Measurements from ENCODE around the gene FLT3. TPM values are rescaled to one million over a fixed set of nuclear protein-coding genes. Genes with fewer than 3 reads are reported as not detected.
"Not testable (repeated sequence)": the region's sequence is repeated elsewhere in the genome, so short reads cannot be mapped to it uniquely, and the experiment has no call there.

The FLT3 gene
- total RNA-seq, 4 donors from 2014 or later: 0.55 to 0.95 TPM; not detected in 2

DNA sequence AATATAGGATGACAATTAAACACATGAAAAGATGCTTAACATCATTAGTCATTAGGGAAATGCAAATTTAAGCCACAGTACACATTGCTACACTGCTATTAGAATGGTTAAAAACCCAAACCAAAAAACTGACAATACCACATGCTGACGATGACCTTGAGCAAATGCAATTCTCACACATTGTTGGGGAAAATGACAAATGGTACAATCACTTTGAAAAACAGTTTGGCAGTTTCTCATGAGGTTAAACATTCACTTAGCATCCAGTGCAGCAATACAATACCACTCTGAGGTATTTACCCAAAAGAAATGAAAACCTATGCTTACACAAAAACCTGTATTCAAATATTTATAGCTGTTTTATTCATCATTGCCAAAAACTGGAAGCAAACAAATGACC, 11.3 kb downstream of the FLT3 start:
- in situ Hi-C loops (cut with MboI; ENCODE audit: low pct_ligation_motif_present in 1 of 4, low pct_unique_long_range_greater_than_20kb in 1 of 4, low sequenced_read_pairs in 3 of 4): no loop called here
- H3K4me1 ChIP-seq: no peaks in the 10 kb centered on the region
- no peaks in the 10 kb centered on the region for H3K9me3 ChIP-seq
- intact Hi-C loops (cut with DNase I; ENCODE audit: low total_unique reads): no loop called here
- no peak for TF ChIP-seq EP300 (IDR thresholded peaks at IDR 0.05; ENCODE audit: low read depth)
- TF ChIP-seq, protein P1, sequence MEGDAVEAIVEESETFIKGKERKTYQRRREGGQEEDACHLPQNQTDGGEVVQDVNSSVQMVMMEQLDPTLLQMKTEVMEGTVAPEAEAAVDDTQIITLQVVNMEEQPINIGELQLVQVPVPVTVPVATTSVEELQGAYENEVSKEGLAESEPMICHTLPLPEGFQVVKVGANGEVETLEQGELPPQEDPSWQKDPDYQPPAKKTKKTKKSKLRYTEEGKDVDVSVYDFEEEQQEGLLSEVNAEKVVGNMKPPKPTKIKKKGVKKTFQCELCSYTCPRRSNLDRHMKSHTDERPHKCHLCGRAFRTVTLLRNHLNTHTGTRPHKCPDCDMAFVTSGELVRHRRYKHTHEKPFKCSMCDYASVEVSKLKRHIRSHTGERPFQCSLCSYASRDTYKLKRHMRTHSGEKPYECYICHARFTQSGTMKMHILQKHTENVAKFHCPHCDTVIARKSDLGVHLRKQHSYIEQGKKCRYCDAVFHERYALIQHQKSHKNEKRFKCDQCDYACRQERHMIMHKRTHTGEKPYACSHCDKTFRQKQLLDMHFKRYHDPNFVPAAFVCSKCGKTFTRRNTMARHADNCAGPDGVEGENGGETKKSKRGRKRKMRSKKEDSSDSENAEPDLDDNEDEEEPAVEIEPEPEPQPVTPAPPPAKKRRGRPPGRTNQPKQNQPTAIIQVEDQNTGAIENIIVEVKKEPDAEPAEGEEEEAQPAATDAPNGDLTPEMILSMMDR (IDR thresholded peaks at IDR 0.05): no peak
- no peak for TF ChIP-seq POLR2A (IDR thresholded peaks at IDR 0.05)
- no peak for TF ChIP-seq POLR2AphosphoS5 (IDR thresholded peaks at IDR 0.05)
- no peak overlapping the region for H3K4me3 ChIP-seq
- no peaks in the 10 kb centered on the region for H3K36me3 ChIP-seq
- DNase-seq: no peak
- no peak overlapping the region for H3K27ac ChIP-seq
- H3K27me3 ChIP-seq: peaks cover 15% of the 10 kb centered on the region
- WGBS, 2 donors (ENCODE audit: low coverage in 1 of 2): 23 to 50% methylated on average over 1 of the region's 1 CpG

DNA sequence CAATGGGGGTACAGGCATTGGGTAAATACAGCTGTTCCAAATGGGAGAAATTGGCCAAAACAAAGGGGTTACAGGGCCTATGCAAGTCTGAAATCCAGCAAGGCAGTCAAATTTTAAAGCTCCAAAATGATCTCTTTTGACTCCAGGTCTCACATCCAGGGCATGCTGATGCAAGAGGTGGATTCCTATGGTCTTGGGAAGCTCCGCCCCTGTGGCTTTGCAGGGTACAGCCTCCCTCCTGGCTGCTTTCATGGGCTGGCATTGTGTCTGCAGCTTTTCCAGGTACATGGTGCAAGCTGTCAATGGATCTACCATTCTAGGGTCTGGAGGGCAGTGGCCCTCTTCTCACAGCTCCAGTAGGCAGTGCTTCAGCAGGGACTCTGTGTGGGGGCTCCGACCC, 22.6 kb downstream of the FLT3 start:
- DNase-seq; H3K9me3 ChIP-seq; H3K36me3 ChIP-seq; intact Hi-C loops (cut with DNase I; ENCODE audit: low total_unique reads); H3K27ac ChIP-seq; H3K27me3 ChIP-seq; in situ Hi-C loops (cut with MboI; ENCODE audit: low pct_ligation_motif_present in 1 of 4, low pct_unique_long_range_greater_than_20kb in 1 of 4, low sequenced_read_pairs in 3 of 4); H3K4me3 ChIP-seq; H3K4me1 ChIP-seq: not testable (repeated sequence)
- WGBS, 2 donors (ENCODE audit: low coverage in 1 of 2): 92% methylated on average over 2 of the region's 2 CpGs; no CpG with 5 or more reads in 1 of the 2 donors

DNA sequence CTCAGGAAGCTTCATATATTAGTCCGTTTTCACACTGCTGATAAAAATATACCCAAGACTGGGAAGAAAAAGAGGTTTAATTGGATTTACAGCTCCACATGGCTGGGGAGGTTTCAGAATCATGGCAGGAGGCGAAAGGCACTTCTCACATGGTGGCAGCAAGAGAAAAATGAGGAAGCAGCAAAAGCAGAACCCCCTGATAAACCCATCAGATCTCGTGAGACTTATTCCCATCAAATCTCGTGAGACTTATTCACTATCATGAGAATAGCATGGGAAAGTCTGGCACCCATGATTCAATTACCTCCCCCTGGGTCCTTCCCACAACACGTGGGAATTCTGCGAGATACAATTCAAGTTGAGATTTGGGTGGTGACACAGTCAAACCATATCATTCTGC, 23.1 kb downstream of the FLT3 start:
- TF ChIP-seq, protein P1 (IDR thresholded peaks at IDR 0.05): no peak
- no peak for TF ChIP-seq EP300 (IDR thresholded peaks at IDR 0.05; ENCODE audit: low read depth)
- TF ChIP-seq POLR2A (IDR thresholded peaks at IDR 0.05): no peak
- no peak for TF ChIP-seq POLR2AphosphoS5 (IDR thresholded peaks at IDR 0.05)
- H3K4me1 ChIP-seq: no peaks in the 10 kb centered on the region
- no peaks in the 10 kb centered on the region for H3K9me3 ChIP-seq
- no peak for DNase-seq
- no peak overlapping the region for H3K27ac ChIP-seq
- no peak overlapping the region for H3K4me3 ChIP-seq
- no peaks in the 10 kb centered on the region for H3K27me3 ChIP-seq
- intact Hi-C loops (cut with DNase I; ENCODE audit: low total_unique reads): no loop called here
- H3K36me3 ChIP-seq: no peaks in the 10 kb centered on the region
- in situ Hi-C loops (cut with MboI; ENCODE audit: low pct_ligation_motif_present in 1 of 4, low pct_unique_long_range_greater_than_20kb in 1 of 4, low sequenced_read_pairs in 3 of 4): no loop called here
- WGBS, 2 donors (ENCODE audit: low coverage in 1 of 2): 61 to 78% methylated on average over 3 to 6 of the region's 6 CpGs

DNA sequence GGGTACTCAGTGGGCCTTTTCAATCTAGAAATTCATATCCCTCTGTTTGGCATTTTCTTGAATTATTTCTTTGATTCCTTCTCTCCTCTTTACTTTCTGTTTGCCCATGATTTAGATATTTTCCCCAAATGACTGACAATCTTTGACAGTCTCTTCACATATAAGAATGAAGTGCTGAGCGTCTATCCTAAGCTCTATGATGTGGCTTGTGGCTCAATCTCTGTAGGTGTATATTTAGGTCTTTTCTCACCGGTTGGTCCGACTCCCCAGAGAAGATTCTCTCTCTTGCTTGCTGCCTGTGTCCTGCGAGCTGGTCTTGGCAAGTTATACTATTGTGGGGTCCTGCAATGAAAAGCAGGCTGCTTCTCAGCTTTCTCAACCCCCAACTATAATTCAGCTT, 29.0 kb downstream of the FLT3 start:
- no peak overlapping the region for H3K4me3 ChIP-seq
- in situ Hi-C loops (cut with MboI; ENCODE audit: low pct_ligation_motif_present in 1 of 4, low pct_unique_long_range_greater_than_20kb in 1 of 4, low sequenced_read_pairs in 3 of 4): no loop called here
- no peaks in the 10 kb centered on the region for H3K4me1 ChIP-seq
- H3K9me3 ChIP-seq: no peaks in the 10 kb centered on the region
- no peaks in the 10 kb centered on the region for H3K36me3 ChIP-seq
- no peak for TF ChIP-seq EP300 (IDR thresholded peaks at IDR 0.05; ENCODE audit: low read depth)
- no peak for TF ChIP-seq POLR2AphosphoS5 (IDR thresholded peaks at IDR 0.05)
- TF ChIP-seq, protein P1 (IDR thresholded peaks at IDR 0.05): no peak
- intact Hi-C loops (cut with DNase I; ENCODE audit: low total_unique reads): no loop called here
- no peaks in the 10 kb centered on the region for H3K27me3 ChIP-seq
- WGBS, 2 donors (ENCODE audit: low coverage in 1 of 2): 63 to 83% methylated on average over 4 of the region's 4 CpGs
- H3K27ac ChIP-seq: no peak overlapping the region
- no peak for DNase-seq

DNA sequence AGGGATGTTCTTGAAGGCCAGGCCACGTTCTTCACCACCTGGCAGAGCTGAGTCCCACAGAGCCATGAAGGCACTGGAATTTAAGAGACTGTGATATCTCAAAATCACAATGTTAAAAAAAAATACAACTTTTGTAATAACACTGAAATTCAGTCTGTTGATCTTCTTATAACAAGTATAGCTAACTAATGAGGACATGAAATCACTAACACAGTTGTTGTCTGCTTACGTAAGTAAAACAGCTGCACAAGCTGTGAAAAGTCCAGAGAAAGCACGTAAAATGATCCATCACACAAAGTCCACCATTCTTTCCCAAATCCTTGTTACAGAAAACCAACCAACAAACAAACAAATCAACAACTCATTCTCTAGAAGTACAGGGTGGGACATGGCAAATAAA, 32.9 kb downstream of the FLT3 start:
- H3K9me3 ChIP-seq: no peaks in the 10 kb centered on the region
- no peak for DNase-seq
- H3K27ac ChIP-seq: no peak overlapping the region
- in situ Hi-C loops (cut with MboI; ENCODE audit: low pct_ligation_motif_present in 1 of 4, low pct_unique_long_range_greater_than_20kb in 1 of 4, low sequenced_read_pairs in 3 of 4): no loop called here
- no peak overlapping the region for H3K4me3 ChIP-seq
- H3K4me1 ChIP-seq: no peaks in the 10 kb centered on the region
- H3K27me3 ChIP-seq: no peaks in the 10 kb centered on the region
- intact Hi-C loops (cut with DNase I; ENCODE audit: low total_unique reads): no loop called here
- no peaks in the 10 kb centered on the region for H3K36me3 ChIP-seq
- TF ChIP-seq POLR2AphosphoS5 (IDR thresholded peaks at IDR 0.05) (no peak), POLR2A (IDR thresholded peaks at IDR 0.05) (no peak), EP300 (IDR thresholded peaks at IDR 0.05; ENCODE audit: low read depth) (no peak)
- TF ChIP-seq, protein P1 (IDR thresholded peaks at IDR 0.05): no peak
- 78 to 86% methylated on average over 3 of the region's 3 CpGs for WGBS, 2 donors (ENCODE audit: low coverage in 1 of 2)
